HG03196 (cell line): ENCODE results near the gene LRRC74B.
"Not testable (repeated sequence)": the region's sequence is repeated elsewhere in the genome, so short reads cannot be mapped to it uniquely, and the experiment has no call there.

ENCODE experiments used
- ATAC-seq: cut with Tn5 transposase; IDR thresholded peaks from one replicate; pipeline ENCODE4 v1.9.1; 2021; ENCODE audit not compliant: unreplicated experiment

Gene LRRC74B

GRCh38 chr22:21031545-21032036 is 14.2 kb upstream of the LRRC74B start:
- no peak for ATAC-seq

- ATAC-seq = no peak
These were observed 13.5 kb upstream of the LRRC74B start, which contains the start of gene SLC7A4 for GRCh38 chr22:21032037-21032867. SLC7A4 (minus strand) TSS chr22:21032561; CDS start chr22:21031812, 749 bp downstream.

DNA sequence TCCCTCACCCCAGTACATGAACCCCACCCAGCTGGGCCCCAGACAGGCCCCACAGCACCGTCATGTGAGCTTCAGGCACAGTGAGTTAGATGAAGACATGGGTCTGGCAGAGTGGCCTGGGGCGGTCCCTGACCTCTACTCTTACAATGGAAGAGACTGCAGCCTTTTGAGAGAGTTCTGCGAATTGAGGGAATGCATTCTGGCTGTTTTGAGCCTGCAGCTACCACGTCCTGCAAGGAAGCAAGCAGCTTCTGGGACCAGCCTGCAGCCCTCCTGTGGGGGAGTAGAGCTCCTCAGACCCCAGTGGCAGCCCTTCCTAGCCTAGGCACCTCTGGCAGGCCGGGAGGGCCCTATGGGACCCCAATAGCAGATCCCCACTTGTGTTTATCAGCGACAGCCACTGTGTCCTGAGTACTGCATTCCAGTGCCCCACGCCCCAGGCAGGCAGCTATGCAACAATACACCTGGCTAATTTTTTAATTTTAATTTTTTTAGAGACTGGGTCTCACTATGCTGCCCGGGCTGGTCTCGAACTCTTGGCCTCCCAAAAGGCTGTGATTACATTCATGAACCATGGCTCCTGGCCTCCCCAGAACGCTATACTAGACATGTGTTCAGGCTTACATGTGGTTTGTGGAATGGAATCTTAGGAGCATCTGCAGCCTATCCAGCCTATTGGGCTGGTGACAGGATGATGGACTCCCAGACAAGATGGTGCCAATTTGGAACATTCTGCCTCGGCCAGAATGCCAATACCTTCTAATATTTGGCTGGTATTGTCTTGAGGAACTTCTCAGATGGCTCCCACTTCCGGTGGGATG is 12.7 kb upstream of the LRRC74B start:
- ATAC-seq = no peak

- ATAC-seq = no peak
These were observed 11.9 kb upstream of the LRRC74B start for GRCh38 chr22:21033895-21034294.

- ATAC-seq = no peak
These were observed 10.8 kb upstream of the LRRC74B start for GRCh38 chr22:21034989-21035388.

DNA sequence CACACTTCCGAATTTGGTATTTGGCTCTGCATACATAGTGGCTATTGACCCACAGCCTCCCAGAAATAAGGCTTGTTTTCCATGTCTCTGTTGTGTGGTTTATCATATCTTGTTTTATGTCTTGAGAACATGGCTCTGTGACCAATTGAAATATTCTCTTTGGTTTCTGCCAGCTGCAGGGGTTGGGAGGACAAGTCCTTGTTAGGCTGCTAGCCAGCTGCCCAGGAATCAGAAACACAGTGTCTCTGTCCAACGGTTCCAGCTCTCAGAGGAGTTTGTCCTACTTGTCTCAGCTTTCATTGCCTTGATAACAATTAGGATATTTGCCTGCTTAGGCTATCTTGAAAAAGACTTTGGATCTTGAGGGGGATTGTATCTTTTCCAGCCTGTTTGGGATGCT is 7.3 kb upstream of the LRRC74B start:
- no peak for ATAC-seq

- not testable (repeated sequence) for ATAC-seq
These were observed 6.6 kb upstream of the LRRC74B start for GRCh38 chr22:21039158-21039557.

DNA sequence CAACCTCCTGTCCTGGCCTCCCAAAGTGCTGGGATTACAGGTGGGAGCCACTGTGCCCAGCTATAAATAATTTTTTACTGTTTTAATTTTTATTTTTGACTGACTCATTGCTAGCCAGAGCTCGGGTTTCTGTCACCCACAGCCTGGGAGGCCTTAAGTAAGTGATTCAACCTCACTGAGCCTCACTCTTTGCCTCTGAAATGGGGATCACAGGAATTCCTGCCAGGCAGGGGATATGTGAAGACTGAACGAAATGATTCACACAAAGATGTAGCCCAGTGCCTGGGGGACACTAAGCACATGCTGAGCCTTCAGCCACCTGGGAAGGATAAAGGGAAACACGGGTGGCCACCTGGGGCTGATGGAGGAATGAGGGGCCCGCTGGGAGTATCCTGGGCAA is 3.8 kb upstream of the LRRC74B start:
- no peak for ATAC-seq

GRCh38 chr22:21042978-21043859 is 2.5 kb upstream of the LRRC74B start:
- ATAC-seq = no peak

- no peak for ATAC-seq
These were observed 1.7 kb upstream of the LRRC74B start for GRCh38 chr22:21043860-21044535.

GRCh38 chr22:21044931-21045584 is 688 bp upstream of the LRRC74B start:
- ATAC-seq = no peak

DNA sequence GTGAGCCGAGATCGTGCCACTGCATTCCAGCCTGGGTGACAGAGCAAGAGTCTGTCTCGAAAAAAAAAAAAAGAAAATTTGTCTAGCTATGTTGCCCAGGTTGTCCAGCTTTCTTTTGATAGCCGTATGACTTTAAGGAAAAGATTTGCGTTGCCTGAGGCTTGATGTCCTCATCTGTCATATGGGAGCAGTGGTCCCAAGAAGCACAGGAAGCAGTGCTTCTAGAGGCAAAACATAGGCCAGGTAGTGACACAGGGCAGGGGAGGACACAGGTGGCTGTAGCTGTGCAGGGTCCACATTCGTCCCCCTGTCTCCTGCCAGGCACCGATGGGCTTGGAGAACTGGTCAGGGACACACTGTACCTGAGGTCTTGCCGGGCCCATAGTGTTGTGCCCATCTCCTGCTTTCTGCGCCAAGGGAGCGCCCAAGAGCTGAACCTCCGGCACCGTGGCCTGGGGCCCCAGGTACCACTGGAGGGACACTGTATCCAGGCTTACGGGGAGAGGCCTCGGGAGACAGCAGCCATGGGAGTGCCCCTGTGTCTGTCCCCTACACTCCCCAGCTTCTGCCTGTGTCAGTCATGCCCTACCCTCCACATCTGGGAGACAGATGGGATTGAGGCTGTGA is 1.4 kb downstream of the LRRC74B start:
- no peak for ATAC-seq

- no peak for ATAC-seq
These were observed 2.0 kb downstream of the LRRC74B start for GRCh38 chr22:21047730-21048129.

DNA sequence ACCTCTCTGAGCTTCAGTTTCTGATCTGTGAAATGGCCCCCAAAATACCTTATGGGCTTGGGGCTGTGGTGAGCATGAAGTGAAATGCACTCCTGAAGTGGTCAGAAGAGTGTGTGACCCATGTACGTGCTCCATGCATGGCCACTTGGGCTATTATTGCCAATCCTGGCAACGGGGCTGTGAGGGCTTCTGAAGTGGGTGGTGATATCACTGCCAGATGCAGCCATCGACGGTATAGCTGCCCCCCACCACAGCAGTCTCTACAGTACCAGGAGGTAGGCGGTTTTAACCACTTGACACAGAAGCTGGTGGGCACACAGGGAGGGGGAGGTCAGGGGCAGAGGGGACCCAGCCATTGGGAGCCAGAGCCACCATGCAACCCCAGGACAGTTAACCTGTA is 2.7 kb downstream of the LRRC74B start:
- ATAC-seq = not testable (repeated sequence)

- ATAC-seq = not testable (repeated sequence)
These were observed 3.2 kb downstream of the LRRC74B start for GRCh38 chr22:21048965-21049364.

- no peak for ATAC-seq
These were observed 5.5 kb downstream of the LRRC74B start for GRCh38 chr22:21051145-21051830.

DNA sequence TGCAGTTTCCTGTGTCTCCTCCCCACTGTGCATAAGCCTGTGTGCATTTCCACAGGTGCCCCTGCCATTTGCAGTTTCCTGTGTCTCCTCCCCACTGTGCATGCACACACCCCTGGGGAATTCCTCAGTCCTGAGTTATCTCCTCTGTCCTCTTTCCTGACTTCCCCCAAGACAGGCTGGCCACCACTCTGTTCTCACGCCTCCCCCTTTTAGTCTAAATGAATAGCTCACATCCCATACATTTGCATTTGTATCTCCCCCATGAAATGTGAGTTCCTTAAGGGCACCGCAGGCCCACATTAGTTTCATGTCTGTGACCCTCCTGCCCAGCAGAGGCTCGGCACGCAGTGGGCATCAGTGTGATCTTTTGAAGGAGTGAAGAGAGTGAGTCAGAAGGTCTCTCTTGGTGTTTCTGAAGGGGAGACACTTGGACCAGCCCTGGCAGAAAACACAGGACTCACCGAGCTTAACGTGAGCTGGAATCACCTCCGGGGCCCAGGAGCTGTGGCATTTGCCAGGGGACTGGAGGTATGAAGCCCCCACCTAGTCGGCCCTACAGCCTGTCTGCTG is 6.2 kb downstream of the LRRC74B start:
- ATAC-seq = no peak

DNA sequence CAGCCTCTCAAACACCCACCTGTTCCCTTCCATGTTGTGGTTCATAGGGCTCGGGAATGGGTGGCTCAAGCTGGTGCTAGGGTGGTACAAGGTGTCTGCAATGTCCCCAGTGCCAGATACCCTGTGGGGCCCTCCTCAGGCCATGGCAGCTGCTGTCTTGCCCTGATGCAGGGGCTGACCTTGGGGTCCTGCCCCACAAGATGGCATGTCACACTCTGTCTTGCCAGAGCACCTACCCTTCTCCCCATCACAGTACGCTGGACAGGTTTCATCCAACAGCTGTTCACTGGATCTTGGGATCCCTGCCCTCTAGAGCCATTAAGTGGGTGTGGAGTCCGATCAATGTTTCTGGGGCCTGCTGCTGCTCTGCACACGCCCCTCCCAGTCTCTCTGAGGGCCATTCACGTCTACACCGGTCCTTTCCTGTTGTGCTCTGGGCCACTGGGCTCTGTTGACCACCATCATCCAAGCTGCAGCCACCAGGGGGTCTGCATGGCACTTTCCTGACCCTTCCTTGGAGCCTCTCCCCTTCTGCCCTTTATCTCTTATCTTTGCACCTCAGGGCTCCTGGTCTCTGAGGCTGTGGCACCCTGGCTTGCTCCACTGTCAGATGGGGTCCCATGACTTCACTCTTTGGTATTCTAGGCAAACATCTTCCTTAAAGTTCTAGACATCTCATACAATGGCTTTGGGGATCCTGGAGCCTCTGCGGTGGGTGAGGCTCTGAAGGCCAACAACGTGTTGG is 7.1 kb downstream of the LRRC74B start:
- no peak for ATAC-seq
